Panc1 (cell line): ENCODE measurements around the gene SLC12A8. TPM values are rescaled to one million over a fixed set of nuclear protein-coding genes. Genes with fewer than 3 reads are reported as not detected.

ENCODE experiments used
- ATAC-seq: fragments of 200-7000 bp; cut with Tn5 transposase; 2 replicates; pipeline ENCODE4 v1.9.1; 2020; ENCODE audit warnings: mild to moderate bottlenecking, moderate library complexity
- BruUV-seq: library from RNA; stranded (reverse); fragments of 400-500 nt; replicated peaks from 2 replicates; lab custom pipeline; 2021; lab: Mats Ljungman, UMichigan
- CTCF ChIA-PET: fragments of 300-600 bp; sonication (Branson Sonifier 250); formaldehyde crosslinking; loops from one replicate; lab custom pipeline; 2022; ENCODE audit warnings: antibody characterized with exemption; lab: Charles Lee
- POLR2A ChIA-PET: fragments of 300-600 bp; sonication (Branson Sonifier 250); formaldehyde crosslinking; loops from one replicate; lab custom pipeline; 2022; ENCODE audit warnings: antibody characterized with exemption; lab: Charles Lee
- DNase-seq: peaks from one replicate; pipeline ENCODE4 v3.0.0-alpha.2; 2010; ENCODE audit warnings: low read depth, low spot score
- H3K27ac ChIP-seq: 2 replicates; pipeline ENCODE4 v1.5.1; 2011; ENCODE audit warnings: mild to moderate bottlenecking, low read length, inconsistent platforms
- H3K27me3 ChIP-seq: fragments of 200-500 bp; sonication (Bioruptor generic); 2 replicates; pipeline ENCODE4 v1.6.0; 2014; ENCODE audit warnings: low read length, inconsistent platforms; ENCODE audit not compliant: control insufficient read depth, insufficient read depth
- H3K36me3 ChIP-seq: fragments of 200-500 bp; sonication (Bioruptor generic); 2 replicates; pipeline ENCODE4 v1.5.1; 2014; ENCODE audit warnings: inconsistent platforms, mild to moderate bottlenecking, low read length, moderate library complexity; ENCODE audit not compliant: control insufficient read depth, insufficient read depth
- H3K4me1 ChIP-seq: 2 replicates; pipeline ENCODE4 v1.5.1; 2011; ENCODE audit warnings: inconsistent platforms, mild to moderate bottlenecking, low read length, moderate library complexity; ENCODE audit not compliant: control insufficient read depth, insufficient read depth
- H3K4me3 ChIP-seq, 2 experiments: 2 replicates each; pipeline ENCODE4 v1.5.1; 2011 to 2012; ENCODE audit warnings: low read depth in 2 of 2, low read length in 2 of 2, mild to moderate bottlenecking in 2 of 2, inconsistent platforms in 1 of 2, moderate library complexity in 1 of 2
- H3K9me3 ChIP-seq: fragments of 200-500 bp; sonication (Bioruptor generic); 2 replicates; pipeline ENCODE4 v1.5.1; 2014; ENCODE audit warnings: low read depth, mild to moderate bottlenecking, inconsistent platforms, low read length, moderate library complexity; ENCODE audit not compliant: control insufficient read depth, insufficient read depth
- CTCF ChIP-seq: fragments of 450-650 bp; IDR thresholded peaks from 2 replicates; pipeline ENCODE4 v1.5.1; 2017; ENCODE audit warnings: mild to moderate bottlenecking
- POLR2AphosphoS5 ChIP-seq: IDR thresholded peaks from 2 replicates; pipeline ENCODE4 v1.6.1; 2012; ENCODE audit warnings: mild to moderate bottlenecking, low read depth, low read length, moderate library complexity
- REST ChIP-seq, 2 experiments: IDR thresholded peaks; 2 replicates each; pipeline ENCODE4 v1.6.1; 2011 to 2012; ENCODE audit warnings: low read depth in 2 of 2, control low read depth in 1 of 2, low read length in 1 of 2, mild to moderate bottlenecking in 1 of 2, moderate library complexity in 1 of 2; ENCODE audit not compliant: insufficient read depth in 1 of 2
- SIN3A ChIP-seq: IDR thresholded peaks from 2 replicates; pipeline ENCODE4 v1.6.1; 2012; ENCODE audit warnings: low read depth, mild to moderate bottlenecking, low read length, moderate library complexity, borderline replicate concordance; ENCODE audit not compliant: insufficient read depth
- TCF7L2 ChIP-seq: IDR thresholded peaks from 2 replicates; pipeline ENCODE4 v1.6.1; 2011; ENCODE audit warnings: mild to moderate bottlenecking, low read depth, low read length, inconsistent platforms
- in situ Hi-C: cut with HindIII; loops from 2 replicates; pipeline ENCODE4 v1.10.0; 2016; ENCODE audit warnings: low sequenced_read_pairs, low pct_unique_long_range_greater_than_20kb
- intact Hi-C: fragments of 100-400 bp; cut with micrococcal nuclease; formaldehyde crosslinking; loops from one replicate; pipeline ENCODE4 v1.10.0; 2022; ENCODE audit not compliant: unreplicated experiment
- total RNA-seq: library from RNA; stranded (reverse); gene quantifications from one replicate; pipeline ENCODE4 v1.2.1, GENCODE V29; 2021; ENCODE audit not compliant: unreplicated experiment

Gene SLC12A8
- total RNA-seq, 1 experiment from 2014 or later, result 7.0 TPM

DNA sequence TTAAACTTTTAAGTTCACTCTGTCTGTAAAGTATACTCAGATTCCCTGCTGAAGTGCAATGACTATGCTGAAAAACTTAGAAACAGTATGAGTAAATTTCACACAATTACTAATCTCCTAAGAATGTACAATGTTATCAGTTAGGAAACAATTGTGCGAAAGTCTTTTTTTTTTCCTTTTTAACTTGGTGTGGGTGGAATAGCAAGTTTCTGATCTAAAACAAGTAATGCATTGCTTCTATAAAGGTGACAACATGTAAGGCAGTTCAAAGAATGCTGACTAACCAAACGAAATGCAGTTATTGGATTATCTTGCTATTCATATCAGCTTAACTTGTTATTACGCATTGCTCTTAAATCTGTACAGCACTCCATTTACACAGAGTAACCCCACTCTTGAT lies 19.3 kb upstream of the SLC12A8 start:
- in situ Hi-C loops (no loop called here), intact Hi-C loops (no loop called here)
- TF ChIP-seq REST (IDR thresholded peaks at IDR 0.05; ENCODE audit: insufficient read depth in 1 of 2, low read depth in 2 of 2, low read length in 1 of 2) (no peak), CTCF (no peak), SIN3A (no peak), TCF7L2 (no peak), POLR2AphosphoS5 (no peak)
- DNase-seq (no peak), ATAC-seq (no peak)
- CTCF ChIA-PET, result no interaction called here
- Histone ChIP-seq H3K27ac (no peak overlapping the region), H3K4me3 (no peak overlapping the region), H3K36me3 (peaks cover 6% of the 10 kb centered on the region), H3K27me3 (no peaks in the 10 kb centered on the region), H3K9me3 (no peaks in the 10 kb centered on the region), H3K4me1 (no peaks in the 10 kb centered on the region)
- POLR2A ChIA-PET, result interaction anchor here (0.7 kb wide), 1 partner anchor 119 kb away, joined by 4 read pairs; no protein-coding TSS in a partner anchor
- no TSS peak for BruUV-seq

GRCh38 chr3:125229707-125230106 lies 17.2 kb upstream of the SLC12A8 start:
- in situ Hi-C loops, result no loop called here
- intact Hi-C loops, result loop anchor here (10.0 kb wide), 1 partner anchor 205 kb away; no protein-coding TSS in a partner anchor
- peaks cover 6% of the 10 kb centered on the region for H3K36me3 ChIP-seq
- POLR2A ChIA-PET, result no interaction called here
- H3K9me3 ChIP-seq, result no peaks in the 10 kb centered on the region
- no TSS peak for BruUV-seq
- no peak overlapping the region for H3K27ac ChIP-seq
- ATAC-seq, result no peak
- no peaks in the 10 kb centered on the region for H3K4me1 ChIP-seq
- H3K4me3 ChIP-seq, result no peak overlapping the region
- CTCF ChIA-PET, result no interaction called here
- TF ChIP-seq SIN3A, result no peak
- TF ChIP-seq CTCF, result no peak
- no peak for TF ChIP-seq POLR2AphosphoS5
- TF ChIP-seq TCF7L2, result no peak
- TF ChIP-seq REST (IDR thresholded peaks at IDR 0.05; ENCODE audit: insufficient read depth in 1 of 2, low read depth in 2 of 2, low read length in 1 of 2), result no peak
- no peak for DNase-seq
- no peaks in the 10 kb centered on the region for H3K27me3 ChIP-seq
